ENCODE results near the gene UTF1.
A peak's percentile ranks its signal among the peaks of the same experiment; 100 is the strongest.
"Not testable (repeated sequence)": the region's sequence is repeated elsewhere in the genome, so short reads cannot be mapped to it uniquely, and the experiment has no call there.

Gene UTF1

GRCh38 chr10:133209117-133209516, 20.9 kb upstream of the UTF1 start:
- DNase-seq: no peak

GRCh38 chr10:133209641-133210040, 20.4 kb upstream of the UTF1 start:
- DNase-seq: no peak

- DNase-seq: no peak
Measured at GRCh38 chr10:133210398-133211140, 19.4 kb upstream of the UTF1 start.

GRCh38 chr10:133211141-133211830, 18.7 kb upstream of the UTF1 start:
- DNase-seq: no peak

- DNase-seq: no peak
Measured at GRCh38 chr10:133211959-133212852, 17.8 kb upstream of the UTF1 start.

- DNase-seq: no peak
Measured at GRCh38 chr10:133212853-133213494, 17.0 kb upstream of the UTF1 start.

- no peak for DNase-seq
Measured at GRCh38 chr10:133213641-133214467, 16.2 kb upstream of the UTF1 start.

GRCh38 chr10:133214468-133215410, 15.3 kb upstream of the UTF1 start:
- DNase-seq: no peak

GRCh38 chr10:133215586-133215985, 14.4 kb upstream of the UTF1 start:
- no peak for DNase-seq

- no peak for DNase-seq
Measured at GRCh38 chr10:133216776-133217175, 13.2 kb upstream of the UTF1 start.

- no peak for DNase-seq
Measured at GRCh38 chr10:133217800-133218589, 12.0 kb upstream of the UTF1 start.

GRCh38 chr10:133218891-133219290, 11.1 kb upstream of the UTF1 start:
- DNase-seq: no peak

- DNase-seq: peak; percentile 57
Measured at GRCh38 chr10:133219782-133220181, 10.2 kb upstream of the UTF1 start.

GRCh38 chr10:133221331-133221730, 8.7 kb upstream of the UTF1 start:
- no peak for DNase-seq

- not testable (repeated sequence) for DNase-seq
Measured at GRCh38 chr10:133221756-133222155, 8.3 kb upstream of the UTF1 start.

- DNase-seq: no peak
Measured at GRCh38 chr10:133224076-133224475, 5.9 kb upstream of the UTF1 start.

- DNase-seq: peak; percentile 61
Measured at GRCh38 chr10:133224756-133225372, 5.2 kb upstream of the UTF1 start.

GRCh38 chr10:133225707-133226191, 4.3 kb upstream of the UTF1 start:
- no peak for DNase-seq

All from right kidney (tissue), 1 donor.